GM23338 (cell line): ENCODE data around the gene TSTD2. TPM values are rescaled to one million over a fixed set of nuclear protein-coding genes. Genes with fewer than 3 reads are reported as not detected.

ENCODE experiments used
- ATAC-seq: fragments of 200-7000 bp; cut with Tn5 transposase; 3 replicates; pipeline ENCODE4 v1.9.1; 2020
- DNase-seq: peaks from one replicate; pipeline ENCODE4 v3.0.0-alpha.2; 2015; ENCODE audit warnings: low spot score
- H2AFZ ChIP-seq: fragments of 200-600 bp; sonication (generic); 2 replicates; pipeline ENCODE4 v1.8.0; 2016; ENCODE audit warnings: antibody characterized with exemption, mild to moderate bottlenecking, moderate library complexity
- H3F3A ChIP-seq: fragments of 200-600 bp; sonication (generic); replicated peaks from 2 replicates; pipeline ENCODE4 v1.8.0; 2017; ENCODE audit warnings: antibody characterized with exemption, mixed run types, low read depth
- H3K27ac ChIP-seq: fragments of 200-600 bp; sonication (generic); 2 replicates; pipeline ENCODE4 v1.6.1; 2016; ENCODE audit warnings: low read depth
- H3K27me3 ChIP-seq: fragments of 200-600 bp; sonication (generic); 2 replicates; pipeline ENCODE4 v1.8.0; 2016; ENCODE audit warnings: mild to moderate bottlenecking, mixed run types, moderate library complexity; ENCODE audit not compliant: insufficient read depth
- H3K36me3 ChIP-seq: fragments of 200-600 bp; sonication (generic); 2 replicates; pipeline ENCODE4 v1.8.0; 2016; ENCODE audit warnings: mild to moderate bottlenecking; ENCODE audit not compliant: insufficient read depth
- H3K4me1 ChIP-seq: fragments of 200-600 bp; sonication (generic); 2 replicates; pipeline ENCODE4 v1.8.0; 2016; ENCODE audit warnings: mild to moderate bottlenecking, moderate library complexity; ENCODE audit not compliant: insufficient read depth
- H3K4me2 ChIP-seq: fragments of 200-600 bp; sonication (generic); 2 replicates; pipeline ENCODE4 v1.7.1; 2017; ENCODE audit warnings: mixed run types
- H3K4me3 ChIP-seq: fragments of 200-600 bp; sonication (generic); 2 replicates; pipeline ENCODE4 v1.6.1; 2016; ENCODE audit warnings: mixed run types
- H3K79me2 ChIP-seq: fragments of 200-600 bp; sonication (generic); replicated peaks from 2 replicates; pipeline ENCODE4 v1.8.0; 2017; ENCODE audit warnings: mild to moderate bottlenecking; ENCODE audit not compliant: insufficient read depth
- H3K9me2 ChIP-seq: fragments of 200-600 bp; sonication (generic); 2 replicates; pipeline ENCODE4 v1.8.0; 2017; ENCODE audit not compliant: insufficient read depth
- H4K20me1 ChIP-seq: fragments of 200-600 bp; sonication (generic); replicated peaks from 2 replicates; pipeline ENCODE4 v1.8.0; 2017; ENCODE audit warnings: mild to moderate bottlenecking; ENCODE audit not compliant: insufficient read depth
- H3K27ac Mint-ChIP-seq: 2 replicates; pipeline ENCODE4 v1.8.0; 2020; ENCODE audit warnings: inconsistent platforms, mild to moderate bottlenecking, moderate library complexity, mixed read lengths
- H3K27me3 Mint-ChIP-seq: 3 replicates; pipeline ENCODE4 v1.8.0; 2022; ENCODE audit warnings: low read depth, mild to moderate bottlenecking, moderate library complexity, mixed read lengths, inconsistent platforms; ENCODE audit not compliant: insufficient read depth, poor library complexity
- H3K36me3 Mint-ChIP-seq: 3 replicates; pipeline ENCODE4 v1.8.0; 2021; ENCODE audit warnings: low read depth, mild to moderate bottlenecking, inconsistent platforms, moderate library complexity, mixed read lengths
- H3K4me1 Mint-ChIP-seq: 3 replicates; pipeline ENCODE4 v1.8.0; 2020; ENCODE audit warnings: mild to moderate bottlenecking, inconsistent platforms, mixed read lengths
- H3K4me3 Mint-ChIP-seq: 3 replicates; pipeline ENCODE4 v1.8.0; 2021; ENCODE audit warnings: moderate library complexity, mild to moderate bottlenecking, inconsistent platforms, mixed read lengths
- H3K9me3 Mint-ChIP-seq: 3 replicates; pipeline ENCODE4 v1.8.0; 2020; ENCODE audit warnings: moderate library complexity, mild to moderate bottlenecking, inconsistent platforms, mixed read lengths
- CREB1 ChIP-seq: fragments of 250-450 bp; sonication (Bioruptor Pico); IDR thresholded peaks from 2 replicates; pipeline ENCODE4 v1.5.0; 2020; ENCODE audit warnings: low read depth, mild to moderate bottlenecking, moderate library complexity
- CTCF ChIP-seq, 2 experiments: fragments of 200-600 bp in 1 of 2; sonication (generic) in 1 of 2; conservative IDR thresholded peaks; 2 replicates each; pipeline versions ENCODE4 v1.5.1 to v1.6.1; 2016 to 2017; ENCODE audit warnings: antibody characterized with exemption in 2 of 2, low read depth in 2 of 2, mild to moderate bottlenecking in 2 of 2, moderate library complexity in 1 of 2
- ETS1 ChIP-seq: IDR thresholded peaks from 2 replicates; pipeline ENCODE4 v1.6.1; 2016; ENCODE audit warnings: antibody characterized with exemption
- EZH2 ChIP-seq: fragments of 200-600 bp; sonication (generic); IDR thresholded peaks from one replicate; pipeline ENCODE4 v1.8.0; 2017; ENCODE audit warnings: antibody characterized with exemption, mild to moderate bottlenecking, low read depth; ENCODE audit not compliant: unreplicated experiment
- EZH2phosphoT487 ChIP-seq: fragments of 200-600 bp; sonication (generic); IDR thresholded peaks from one replicate; pipeline ENCODE4 v1.8.1; 2018; ENCODE audit warnings: antibody characterized with exemption; ENCODE audit not compliant: unreplicated experiment
- JUNB ChIP-seq: IDR thresholded peaks from one replicate; pipeline ENCODE4 v1.6.1; 2016; ENCODE audit warnings: antibody characterized with exemption; ENCODE audit not compliant: unreplicated experiment
- NANOG ChIP-seq: IDR thresholded peaks from 2 replicates; pipeline ENCODE4 v1.6.1; 2016; ENCODE audit warnings: antibody characterized with exemption, borderline replicate concordance
- POLR2AphosphoS5 ChIP-seq: IDR thresholded peaks from 2 replicates; pipeline ENCODE4 v1.6.1; 2016; ENCODE audit warnings: antibody characterized with exemption, low read depth
- REST ChIP-seq: IDR thresholded peaks from one replicate; pipeline ENCODE4 v1.6.1; 2018; ENCODE audit warnings: antibody characterized with exemption; ENCODE audit not compliant: unreplicated experiment
- STAT1 ChIP-seq: IDR thresholded peaks from one replicate; pipeline ENCODE4 v1.6.1; 2016; ENCODE audit warnings: antibody characterized with exemption; ENCODE audit not compliant: unreplicated experiment
- ZNF114 ChIP-seq: fragments of 250-450 bp; sonication (Bioruptor Pico); IDR thresholded peaks from 2 replicates; pipeline ENCODE4 v1.5.0; 2020; ENCODE audit warnings: mild to moderate bottlenecking, moderate library complexity
- ZNF331 ChIP-seq: fragments of 250-450 bp; sonication (Bioruptor Pico); IDR thresholded peaks from 2 replicates; pipeline ENCODE4 v1.5.0; 2020; ENCODE audit warnings: low read depth, mild to moderate bottlenecking, moderate library complexity
- ZNF462 ChIP-seq: fragments of 250-450 bp; sonication (Bioruptor Pico); IDR thresholded peaks from 2 replicates; pipeline ENCODE4 v1.5.0; 2020; ENCODE audit warnings: mild to moderate bottlenecking, moderate library complexity
- polyA plus RNA-seq: library from polyadenylated mRNA; unstranded; fragments of >200 nt; fragmentation: Nextera tagmentation; extraction: Ambion mirVana; gene quantifications from 2 replicates; pipeline ENCODE4 v1.2.1, GENCODE V29; 2016
- total RNA-seq: library from RNA; depleted of rRNA; stranded (reverse); fragments of >200 nt; shearing (Covaris generic); gene quantifications from 2 replicates; pipeline ENCODE4 v1.2.3, GENCODE V29; 2014

The TSTD2 gene
- total and polyA plus RNA-seq, 2 experiments from 2014 or later, result 8.5 to 21.8 TPM

GRCh38 chr9:97561501-97561900 lies 71.7 kb downstream of the TSTD2 start:
- H2AFZ ChIP-seq, result no peak overlapping the region
- H3K4me2 ChIP-seq, result no peak overlapping the region
- H3K27ac Mint-ChIP-seq, result no peak overlapping the region
- H3K9me2 ChIP-seq, result no peaks in the 10 kb centered on the region
- H3K27me3 ChIP-seq, result no peaks in the 10 kb centered on the region
- H3K4me1 ChIP-seq, result peaks cover 18% of the 10 kb centered on the region
- H3K27me3 Mint-ChIP-seq, result peaks cover 14% of the 10 kb centered on the region
- no peaks in the 10 kb centered on the region for H3K36me3 ChIP-seq
- no peak overlapping the region for H3K4me3 Mint-ChIP-seq
- H3K36me3 Mint-ChIP-seq, result no peaks in the 10 kb centered on the region
- ATAC-seq (no peak), DNase-seq (no peak)
- H3K4me1 Mint-ChIP-seq, result peaks cover 33% of the 10 kb centered on the region
- no peaks in the 10 kb centered on the region for H3K79me2 ChIP-seq
- no peaks in the 10 kb centered on the region for H4K20me1 ChIP-seq
- H3K9me3 Mint-ChIP-seq, result no peaks in the 10 kb centered on the region
- H3F3A ChIP-seq, result no peaks in the 10 kb centered on the region
- no peak overlapping the region for H3K4me3 ChIP-seq
- no peak for TF ChIP-seq JUNB
- no peak for TF ChIP-seq ZNF331 (CRISPR knock-in tag)
- TF ChIP-seq CREB1 (CRISPR knock-in tag), result no peak
- no peak for TF ChIP-seq CTCF (conservative IDR thresholded peaks at IDR 0.05; ENCODE audit: low read depth in 2 of 2)
- TF ChIP-seq ZNF462, result no peak
- TF ChIP-seq REST, result no peak
- no peak for TF ChIP-seq EZH2
- TF ChIP-seq ETS1, result no peak
- TF ChIP-seq STAT1, result no peak
- TF ChIP-seq EZH2phosphoT487, result no peak
- no peak for TF ChIP-seq ZNF114 (CRISPR knock-in tag)
- TF ChIP-seq POLR2AphosphoS5, result no peak
- no peak for TF ChIP-seq NANOG
- no peak overlapping the region for H3K27ac ChIP-seq
